Right forelimb (tissue), 1 donor: ENCODE results near the gene ZNF385D.
A peak's percentile ranks its signal among the peaks of the same experiment; 100 is the strongest.
"Not testable (repeated sequence)": the region's sequence is repeated elsewhere in the genome, so short reads cannot be mapped to it uniquely, and the experiment has no call there.

Experiments used
- DNase-seq: peaks from one replicate; pipeline ENCODE4 v3.0.0-alpha.2; 2018

The ZNF385D gene

GRCh38 chr3:21505711-21506460 lies 245.1 kb downstream of the ZNF385D start:
- DNase-seq, result no peak

GRCh38 chr3:21502656-21503055 lies 248.4 kb downstream of the ZNF385D start:
- no peak for DNase-seq

GRCh38 chr3:21500834-21501233 lies 250.2 kb downstream of the ZNF385D start:
- no peak for DNase-seq

GRCh38 chr3:21490671-21491070 lies 260.3 kb downstream of the ZNF385D start:
- DNase-seq, result not testable (repeated sequence)

DNA sequence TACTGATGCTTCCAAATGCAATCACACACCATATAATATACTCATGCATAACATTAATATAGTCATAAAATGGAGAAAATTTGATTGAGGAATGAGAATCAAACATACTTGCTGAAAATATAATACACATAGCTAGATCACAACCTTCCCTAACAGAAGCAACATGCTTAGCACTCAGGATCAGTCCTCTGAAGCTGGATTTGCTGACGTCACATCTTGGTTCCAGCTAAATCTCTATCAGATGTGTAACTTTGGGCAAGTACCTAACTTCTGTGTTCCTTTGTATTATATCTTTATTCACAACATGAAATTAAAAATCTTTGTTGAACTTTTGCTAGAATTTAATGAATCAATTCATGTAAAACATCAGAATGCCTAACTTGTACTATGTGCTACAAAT lies 263.5 kb downstream of the ZNF385D start:
- DNase-seq, result no peak

- DNase-seq, result not testable (repeated sequence)
Observed at GRCh38 chr3:21486024-21486935, 264.7 kb downstream of the ZNF385D start.

DNA sequence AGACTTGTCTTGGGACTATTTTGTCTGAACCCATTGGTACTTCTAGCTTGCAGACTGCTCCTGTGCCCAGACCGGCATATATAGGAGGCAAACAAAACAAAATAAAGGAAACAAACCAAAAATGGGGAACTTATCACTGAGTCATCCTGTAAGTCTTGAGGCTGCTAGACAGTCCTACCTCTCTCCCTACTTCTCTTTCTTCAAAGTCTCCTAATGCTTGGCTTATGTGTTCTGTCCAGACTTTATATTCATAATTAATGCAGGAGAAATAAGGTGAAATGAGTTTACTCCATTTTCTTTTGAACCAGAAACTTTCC lies 266.2 kb downstream of the ZNF385D start:
- DNase-seq, result no peak

GRCh38 chr3:21484057-21484827 lies 266.8 kb downstream of the ZNF385D start:
- peak; percentile 48 for DNase-seq

DNA sequence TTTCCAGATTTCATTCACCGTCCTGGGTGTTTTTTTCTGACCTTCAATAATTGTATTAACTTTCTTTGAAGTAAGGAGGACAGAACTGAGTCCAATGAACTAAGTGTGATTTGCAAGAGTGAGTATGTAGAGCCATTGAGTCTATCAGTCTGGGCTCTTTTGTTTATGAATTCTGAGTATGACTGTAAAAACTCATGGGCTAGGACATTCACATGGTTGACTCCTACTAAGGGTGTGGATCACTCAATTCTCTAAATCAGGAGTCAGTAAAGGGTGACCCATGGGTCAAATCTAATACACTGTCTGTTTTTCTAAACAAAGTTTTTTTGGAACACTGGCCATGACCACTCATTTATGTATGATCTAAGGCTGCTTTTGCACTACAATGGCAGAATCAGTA lies 269.0 kb downstream of the ZNF385D start:
- DNase-seq, result no peak

DNA sequence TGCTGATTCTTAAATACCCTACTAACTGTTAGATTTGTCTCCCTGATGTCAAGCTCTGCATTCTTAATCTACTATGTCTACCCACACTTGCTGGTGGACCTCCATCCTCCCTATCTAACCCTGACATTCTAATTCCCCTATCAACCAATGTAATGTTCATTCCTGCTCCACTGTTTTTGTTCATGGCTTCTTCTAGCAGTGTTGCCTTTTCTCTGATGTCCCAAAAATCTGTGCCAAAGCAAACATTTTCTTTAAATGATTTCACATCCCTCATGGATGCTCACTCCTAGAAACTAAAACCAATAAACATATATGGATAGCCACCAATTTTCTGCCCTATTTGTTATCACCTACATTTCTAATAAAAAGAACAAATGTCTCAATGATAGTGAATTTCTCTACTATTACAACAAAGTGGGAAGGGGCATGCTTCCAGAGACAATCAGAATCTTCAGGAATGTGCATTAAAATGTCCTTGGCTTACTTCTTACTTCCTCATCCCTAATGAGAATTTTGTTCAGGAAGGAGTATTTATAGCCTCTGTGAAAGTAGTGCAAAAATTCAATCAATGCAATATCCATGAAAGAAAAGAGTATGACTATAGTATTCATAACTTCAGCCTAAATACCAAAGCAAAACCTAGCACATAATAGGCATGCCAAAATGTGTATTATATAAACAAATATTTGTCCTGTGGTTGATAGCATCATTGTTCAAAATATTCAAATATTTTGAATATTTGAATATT lies 273.3 kb downstream of the ZNF385D start:
- DNase-seq, result no peak

- no peak for DNase-seq
Observed at GRCh38 chr3:21466476-21466875, 284.5 kb downstream of the ZNF385D start.

DNA sequence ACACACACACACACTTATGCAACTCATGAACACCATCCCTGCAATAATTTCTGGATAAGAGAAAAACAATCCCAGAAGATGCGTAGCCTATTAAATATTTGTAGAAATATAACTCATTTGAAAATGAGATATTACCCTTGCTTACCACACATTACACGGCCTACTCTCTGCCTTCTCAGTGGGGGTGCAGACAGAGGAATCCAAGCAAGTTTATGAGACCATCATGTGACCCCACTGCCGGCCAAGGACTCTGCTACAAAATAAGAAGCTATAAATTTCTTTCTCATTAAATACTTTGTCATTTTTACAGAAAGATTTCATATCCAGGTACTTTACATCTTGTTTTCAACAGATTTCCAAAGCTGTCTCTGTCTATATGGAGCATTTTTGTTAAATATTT lies 286.3 kb downstream of the ZNF385D start:
- no peak for DNase-seq

GRCh38 chr3:21463319-21463718 lies 287.7 kb downstream of the ZNF385D start:
- no peak for DNase-seq

- no peak for DNase-seq
Observed at GRCh38 chr3:21462141-21462540, 288.9 kb downstream of the ZNF385D start.

DNA sequence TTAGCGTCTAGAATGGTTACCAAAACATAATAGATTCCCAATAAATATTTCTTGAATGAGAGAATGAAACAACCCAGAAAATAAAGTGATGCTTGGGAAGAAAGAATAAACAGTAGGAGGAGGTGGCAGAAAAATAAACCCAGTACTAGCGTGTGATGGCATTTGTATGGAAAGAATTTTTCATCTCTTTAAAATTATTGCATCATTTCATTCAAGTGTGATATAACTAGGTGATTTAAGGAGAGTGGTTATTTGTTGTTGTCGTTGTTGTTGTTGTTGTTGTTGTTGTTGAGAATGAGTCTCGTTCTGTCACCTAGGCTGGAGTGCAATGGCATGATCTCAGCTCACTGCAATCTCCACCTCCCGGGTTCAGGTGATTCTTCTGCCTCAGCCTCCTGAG lies 293.9 kb downstream of the ZNF385D start:
- no peak for DNase-seq

DNA sequence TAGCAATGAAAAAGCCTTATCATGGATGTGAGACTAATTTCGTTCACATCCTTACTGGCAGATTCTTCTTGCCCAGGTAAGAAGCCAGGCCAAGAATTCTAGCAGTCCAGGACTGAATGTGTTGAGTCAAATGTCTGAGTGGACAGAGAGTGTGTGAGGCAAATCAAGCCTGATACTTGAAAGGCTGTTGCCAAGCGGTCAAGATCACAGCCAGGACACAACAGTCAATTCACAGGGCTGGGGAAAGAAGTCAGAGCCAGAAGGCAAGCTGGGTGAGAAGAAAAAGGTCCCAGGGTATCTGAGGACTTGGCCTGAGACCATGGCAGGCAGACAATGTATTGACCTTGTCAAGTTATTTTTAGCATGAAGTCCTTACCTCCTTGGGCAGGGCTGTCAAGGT lies 301.3 kb downstream of the ZNF385D start:
- DNase-seq, result no peak

GRCh38 chr3:21447476-21448151 lies 303.4 kb downstream of the ZNF385D start:
- no peak for DNase-seq

DNA sequence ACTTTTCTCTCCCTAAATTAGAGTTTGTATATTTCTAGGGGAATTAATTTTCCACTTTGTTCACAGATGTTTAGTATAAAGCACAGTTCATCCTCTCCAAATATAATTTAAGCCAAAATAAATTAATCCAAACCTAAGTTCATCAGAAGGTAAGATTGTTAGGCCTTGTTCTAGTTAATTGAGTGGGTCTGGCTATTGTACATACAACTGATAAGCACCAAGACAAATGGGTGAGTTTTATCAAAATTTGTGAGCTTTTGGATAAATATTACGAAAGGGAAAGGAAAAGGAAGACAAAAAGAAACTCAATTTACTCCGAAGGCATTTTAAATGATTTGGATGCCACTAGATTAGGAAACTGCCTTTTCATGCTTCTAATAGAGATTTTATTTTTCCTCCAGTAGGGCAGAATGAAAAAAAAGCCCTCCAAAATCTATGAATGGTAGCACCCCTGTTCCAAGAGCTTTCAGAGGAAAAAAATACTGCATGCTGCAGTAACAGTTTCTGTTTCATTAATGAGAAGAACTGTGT lies 304.0 kb downstream of the ZNF385D start:
- no peak for DNase-seq

GRCh38 chr3:21446027-21446426 lies 305.0 kb downstream of the ZNF385D start:
- no peak for DNase-seq

DNA sequence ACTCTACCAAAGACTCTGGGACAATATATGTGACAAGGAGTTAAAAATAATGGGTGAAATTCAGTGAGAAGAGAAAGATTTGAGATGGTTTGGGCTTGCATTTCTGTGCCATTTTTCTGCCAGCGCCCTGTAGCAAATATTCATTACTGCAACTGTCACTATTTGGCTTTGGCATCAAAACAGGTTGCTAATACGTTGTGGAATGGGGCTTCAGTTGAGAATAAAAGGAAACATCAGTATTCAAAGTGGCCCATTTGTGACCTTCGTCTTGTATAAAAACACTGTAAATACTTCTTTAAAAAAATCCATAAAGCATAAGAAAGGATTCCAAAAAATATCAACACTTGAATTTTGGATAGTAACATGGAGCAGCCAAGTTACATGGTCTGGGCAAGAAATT lies 309.2 kb downstream of the ZNF385D start:
- DNase-seq, result no peak

DNA sequence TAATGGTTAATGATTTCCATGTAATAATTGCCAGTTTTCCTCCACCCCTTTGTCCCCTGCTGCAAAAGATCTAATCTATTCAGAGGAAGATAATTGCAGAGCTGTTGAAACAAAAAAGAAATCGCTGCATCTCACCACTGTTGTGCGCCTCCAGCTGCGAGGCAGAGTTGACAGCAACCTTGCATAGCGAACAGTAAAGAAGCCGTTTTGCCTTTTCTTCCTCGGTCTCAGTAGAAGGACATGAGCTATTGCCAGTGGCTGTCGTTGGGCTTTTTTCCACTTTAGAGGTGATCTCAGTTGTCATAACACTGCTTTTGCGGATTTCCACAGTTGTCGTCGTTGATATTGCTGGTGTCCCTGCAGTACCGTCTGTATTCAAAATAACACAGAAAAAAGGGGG lies 314.2 kb downstream of the ZNF385D start:
- no peak for DNase-seq

DNA sequence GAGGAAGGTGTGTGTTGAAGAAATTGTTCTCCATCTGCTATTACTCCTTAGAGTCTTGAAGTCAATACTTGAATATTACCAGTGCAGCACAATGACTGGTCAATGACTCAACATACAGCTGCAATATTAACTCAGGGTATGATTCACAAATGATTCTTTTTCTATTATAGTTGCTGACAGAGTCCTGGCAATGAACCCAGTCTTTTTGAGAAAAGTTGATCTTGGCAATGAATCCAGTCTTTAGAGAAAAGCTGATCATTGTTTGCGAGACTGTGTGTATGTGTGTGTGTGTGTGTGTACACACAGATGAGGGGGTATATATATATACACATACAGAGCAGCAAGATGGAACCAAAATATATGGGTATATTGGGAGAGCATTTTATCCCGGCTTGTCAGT lies 315.1 kb downstream of the ZNF385D start:
- no peak for DNase-seq
